Measurements from ENCODE around the gene STX10.

DNA sequence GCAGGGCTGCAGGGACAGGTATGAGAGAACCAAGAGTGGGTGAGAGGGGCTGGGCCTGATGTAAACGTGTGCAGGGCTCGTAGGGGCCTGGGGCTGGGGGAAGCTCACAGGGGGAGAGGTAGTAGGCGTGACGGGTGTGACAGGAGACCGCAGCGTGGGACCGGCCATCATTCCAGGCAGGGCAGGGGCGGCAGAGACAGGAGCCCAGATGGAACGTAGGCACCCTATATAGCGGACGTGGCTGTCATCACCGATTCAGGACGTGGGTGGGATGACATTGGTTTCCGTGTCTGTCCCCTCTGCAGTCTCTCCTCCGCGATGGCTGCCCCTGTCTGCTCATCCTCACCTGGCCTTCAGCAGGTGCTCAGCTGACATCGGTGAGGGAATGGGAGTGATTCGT is 48.5 kb upstream of the STX10 start:
- TF ChIP-seq CTCF (IDR thresholded peaks at IDR 0.05), result no peak
- no peak for TF ChIP-seq POLR2A (IDR thresholded peaks at IDR 0.05)
